ENCODE data around the gene BLMH.
A peak's percentile ranks its signal among the peaks of the same experiment; 100 is the strongest.
"Not testable (repeated sequence)": the region's sequence is repeated elsewhere in the genome, so short reads cannot be mapped to it uniquely, and the experiment has no call there.

The BLMH gene

DNA sequence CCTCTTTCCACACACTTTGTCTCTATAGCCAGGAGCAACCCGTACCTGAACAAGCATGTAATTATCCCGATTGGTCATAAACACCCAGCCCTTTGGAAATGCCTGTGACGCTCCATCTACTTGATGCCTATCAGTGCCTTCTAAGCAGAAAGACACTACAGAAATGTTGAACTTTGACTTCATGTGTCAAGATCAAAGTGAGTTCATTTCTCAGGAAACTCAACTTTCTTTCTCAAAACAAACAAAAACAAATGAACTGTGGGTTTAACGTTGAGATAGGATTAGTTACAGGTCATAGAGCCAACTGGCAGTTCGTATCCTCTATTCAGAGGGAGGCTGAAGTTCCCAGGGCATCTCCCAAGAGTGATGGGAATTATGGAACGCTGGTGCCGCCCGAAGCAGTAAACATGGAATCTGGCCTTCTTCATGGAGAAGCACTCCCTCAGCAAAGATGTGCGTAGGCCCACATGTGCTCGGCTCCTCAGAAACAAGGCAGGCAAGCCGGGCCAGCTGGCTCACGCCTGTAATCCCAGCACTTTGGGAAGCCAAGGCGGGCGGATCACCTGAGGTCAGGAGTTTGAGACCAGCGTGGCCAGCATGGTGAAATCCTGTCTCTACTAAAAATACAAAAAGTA is 65.7 kb downstream of the BLMH start:
- no peak for DNase-seq

DNA sequence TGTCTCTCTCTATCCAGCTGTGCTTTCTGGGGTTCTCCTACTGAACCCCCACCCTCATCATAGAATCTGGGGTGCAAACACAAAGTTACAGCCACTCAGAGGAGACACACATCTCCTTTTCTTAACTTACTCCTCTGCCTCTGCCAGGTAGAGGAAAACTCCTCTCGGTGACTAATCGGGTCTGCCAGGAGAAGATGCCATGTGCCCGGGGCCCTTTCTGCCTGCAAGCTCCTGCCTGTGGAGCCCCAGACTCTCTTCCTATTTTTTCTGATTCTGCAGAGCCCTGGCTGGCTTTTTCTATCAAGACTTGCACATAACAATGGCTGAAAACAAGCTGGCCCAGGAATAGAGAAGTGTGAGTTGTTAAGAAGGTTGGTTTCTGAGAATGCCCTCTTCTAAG is 66.6 kb downstream of the BLMH start:
- DNase-seq, result no peak

- DNase-seq, result no peak
Measured at GRCh38 chr17:30224419-30224960, 67.3 kb downstream of the BLMH start.

DNA sequence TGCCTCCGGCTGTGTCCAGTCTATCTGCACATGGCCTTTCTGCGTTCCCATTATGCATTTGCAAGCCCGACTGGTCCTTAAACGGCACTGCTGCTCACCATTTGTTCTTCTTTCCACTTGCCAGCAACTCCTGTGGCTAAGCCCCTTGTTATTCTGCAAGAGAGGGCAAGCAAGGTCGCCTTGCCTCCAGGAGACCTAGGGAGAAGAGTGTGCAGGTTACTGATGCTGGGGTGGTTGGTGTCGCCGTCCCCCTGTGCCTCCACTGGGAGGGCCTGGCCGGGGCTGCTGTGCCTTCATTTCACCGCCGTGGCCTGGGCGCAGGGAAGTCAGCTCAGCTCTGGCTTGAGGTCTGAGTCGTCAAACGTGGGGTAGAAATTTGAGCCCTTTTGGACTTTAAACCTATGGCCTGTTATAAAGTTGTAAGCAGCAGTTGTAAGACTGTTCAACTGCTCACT is 69.0 kb downstream of the BLMH start:
- DNase-seq, result peak in 1 of 2 experiments; percentile 56

GRCh38 chr17:30222251-30222650 is 69.5 kb downstream of the BLMH start:
- DNase-seq, result no peak

DNA sequence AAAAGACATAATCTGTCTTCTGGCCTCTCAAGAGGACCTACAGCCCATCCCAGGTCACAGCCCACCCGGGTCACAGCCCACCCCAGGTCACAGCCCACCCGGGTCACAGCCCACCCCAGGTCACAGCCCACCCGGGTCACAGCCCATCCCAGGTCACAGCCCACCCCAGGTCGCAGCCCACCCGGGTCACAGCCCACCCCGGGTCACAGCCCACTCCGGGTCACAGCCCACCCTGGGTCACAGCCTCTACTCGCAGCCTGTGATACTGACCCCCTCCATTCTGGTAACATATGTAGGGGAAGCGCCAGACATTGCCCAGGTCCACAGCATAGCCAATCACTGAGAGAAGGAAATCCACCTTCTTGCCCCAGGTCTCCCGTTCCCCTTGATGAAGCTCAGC is 70.4 kb downstream of the BLMH start:
- no peak for DNase-seq

DNA sequence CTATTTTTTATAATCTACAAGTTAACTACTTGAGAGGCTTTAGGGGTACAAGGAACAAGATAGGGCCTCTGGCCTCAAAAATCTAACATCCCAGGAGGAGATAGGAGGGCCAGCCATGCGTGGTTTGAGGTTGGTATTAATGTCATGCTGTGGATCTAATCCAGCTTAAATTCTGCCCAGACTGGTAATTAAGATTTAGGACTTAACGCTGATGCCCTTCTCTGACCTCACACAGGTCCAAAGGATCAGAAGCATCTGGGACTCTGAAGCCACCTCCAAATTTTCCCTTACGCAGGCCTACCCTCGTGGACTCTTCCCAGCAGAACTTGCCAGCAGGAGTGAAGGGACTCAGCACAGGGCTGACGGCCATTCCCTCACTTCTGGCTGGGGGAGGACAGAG is 71.3 kb downstream of the BLMH start:
- DNase-seq, result no peak

DNA sequence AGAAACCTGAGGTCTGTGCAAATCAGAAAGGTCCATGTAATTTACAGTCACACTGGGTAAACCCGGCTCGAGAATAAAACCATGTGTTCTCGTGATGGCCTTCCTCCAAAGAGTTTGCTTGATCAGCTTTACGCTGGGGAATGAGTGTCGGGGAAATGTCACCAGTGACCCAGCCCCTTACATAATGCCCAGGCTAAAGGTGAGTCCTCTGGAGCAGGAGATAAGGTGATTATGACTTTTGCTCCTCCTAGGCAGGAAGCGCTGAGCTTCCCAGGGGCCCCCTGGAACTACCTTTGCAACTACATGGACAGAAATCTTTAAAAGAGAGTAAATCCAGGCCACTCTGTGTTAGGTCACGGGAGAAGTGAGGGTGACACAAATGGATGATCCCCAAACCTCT is 71.9 kb downstream of the BLMH start:
- no peak for DNase-seq

DNA sequence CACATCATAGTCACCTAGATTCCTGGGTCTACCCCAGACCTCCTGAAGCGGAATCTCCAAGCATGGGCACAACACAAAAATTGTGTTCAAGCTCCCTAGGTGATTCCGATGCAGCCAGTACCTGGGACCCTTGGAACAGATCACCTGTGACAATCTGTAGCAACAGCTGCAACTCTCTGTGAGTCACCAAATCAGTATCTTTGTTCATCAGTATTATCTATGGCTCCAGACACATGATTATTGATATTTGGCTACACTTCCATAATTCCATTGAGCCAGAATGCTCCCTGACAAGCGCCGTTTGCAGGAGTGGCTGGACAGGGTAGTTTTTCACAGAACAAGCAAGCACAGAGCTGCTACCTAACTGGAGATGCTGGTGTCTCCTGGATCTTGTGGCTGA is 72.4 kb downstream of the BLMH start:
- DNase-seq, result no peak

- no peak for DNase-seq
Measured at GRCh38 chr17:30218799-30219198, 72.9 kb downstream of the BLMH start.

DNA sequence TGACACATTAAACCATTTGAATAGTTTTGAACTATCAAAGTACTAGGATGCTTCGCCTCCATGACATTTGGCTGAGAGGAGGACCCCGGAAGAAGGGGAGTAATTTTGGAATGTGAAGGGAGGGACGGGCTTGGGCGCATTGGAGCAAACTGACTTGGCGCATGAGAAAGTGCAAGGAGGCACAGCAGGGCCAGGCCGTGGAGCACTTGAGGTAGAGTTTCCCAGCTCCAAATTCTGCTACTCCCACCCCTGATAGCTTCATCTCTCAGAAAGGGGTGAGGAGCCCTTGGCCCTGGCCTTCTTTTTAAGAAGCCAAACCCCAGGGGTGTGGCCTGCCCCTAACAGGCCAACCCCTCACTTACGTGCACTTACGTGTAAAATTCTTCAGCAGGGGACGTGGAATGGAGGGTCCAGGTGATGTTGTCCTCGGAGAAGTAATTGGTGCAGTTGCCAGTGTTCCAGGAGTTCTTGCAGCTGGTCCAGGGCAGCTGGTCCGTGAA is 73.9 kb downstream of the BLMH start:
- no peak for DNase-seq

GRCh38 chr17:30217054-30217453 is 74.7 kb downstream of the BLMH start:
- no peak for DNase-seq

- DNase-seq, result no peak
Measured at GRCh38 chr17:30212750-30213149, 79.0 kb downstream of the BLMH start.

GRCh38 chr17:30211371-30211770 is 80.4 kb downstream of the BLMH start:
- DNase-seq, result no peak

- DNase-seq, result no peak
Measured at GRCh38 chr17:30210901-30211300, 80.8 kb downstream of the BLMH start.

DNA sequence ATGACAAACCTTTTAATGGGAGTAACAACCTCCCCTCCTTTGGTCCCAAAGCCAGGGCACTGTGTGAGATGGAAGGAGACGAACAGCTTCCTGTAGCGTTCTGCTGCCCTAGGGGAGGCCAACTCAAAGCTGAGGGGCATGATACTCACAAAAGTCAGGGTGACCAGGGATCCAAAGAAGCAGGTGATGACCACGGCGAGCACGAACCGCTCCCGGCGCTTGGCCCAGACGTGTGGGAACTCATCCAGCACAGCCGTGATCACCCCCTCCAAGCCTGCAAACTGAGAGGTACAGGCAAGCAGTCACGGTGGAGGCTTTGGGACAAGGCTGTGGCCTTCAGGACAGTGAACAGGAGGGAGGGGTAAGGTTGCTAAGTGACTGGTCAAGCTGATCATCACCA is 81.4 kb downstream of the BLMH start:
- DNase-seq, result no peak

DNA sequence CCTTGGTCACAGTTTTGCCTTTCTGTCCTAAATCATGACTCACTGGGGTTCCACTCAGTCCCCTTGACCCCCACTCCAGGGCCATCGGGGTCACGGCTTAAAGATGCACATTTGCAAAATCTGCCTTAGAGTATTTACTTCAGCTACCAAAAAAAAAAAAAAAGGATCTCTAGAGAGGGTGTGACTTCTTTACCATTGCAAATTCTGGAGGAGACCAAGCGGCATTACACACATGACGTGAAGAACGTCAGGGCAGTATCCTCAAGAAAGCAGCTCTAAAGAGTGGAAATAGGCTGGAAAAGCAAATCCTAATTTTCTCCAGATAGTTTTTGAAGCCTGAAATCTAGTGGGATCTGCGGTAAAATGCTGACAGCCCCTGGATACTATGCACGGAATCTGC is 81.8 kb downstream of the BLMH start:
- DNase-seq, result no peak

- no peak for DNase-seq
Measured at GRCh38 chr17:30208214-30208613, 83.5 kb downstream of the BLMH start.

- no peak for DNase-seq
Measured at GRCh38 chr17:30207655-30208054, 84.1 kb downstream of the BLMH start.

DNA sequence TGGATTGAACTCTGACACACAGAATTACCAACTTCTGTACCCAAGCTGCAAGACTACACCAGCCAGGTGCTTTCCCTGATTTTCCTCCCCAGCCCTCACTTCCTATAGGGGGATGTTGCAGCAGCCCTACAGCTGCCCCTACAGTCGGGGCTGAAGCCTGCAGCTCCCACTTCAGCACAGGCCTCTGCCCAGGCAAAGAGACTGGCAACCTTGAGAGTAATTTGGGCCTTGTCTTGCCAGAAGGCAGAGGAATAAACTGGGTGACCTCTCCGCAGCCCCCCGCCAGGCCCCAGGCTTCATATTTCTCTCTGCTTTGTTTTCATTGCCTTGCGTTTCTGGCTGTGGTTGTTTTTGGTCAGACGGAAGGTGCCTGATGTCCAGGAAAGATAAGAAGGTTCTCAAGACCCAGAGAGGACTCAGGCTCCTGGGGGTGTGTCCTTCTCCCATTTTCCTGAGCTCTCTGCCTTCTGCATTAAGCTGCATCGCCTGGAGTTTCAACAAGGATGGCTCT is 88.2 kb downstream of the BLMH start:
- DNase-seq, result no peak

DNA sequence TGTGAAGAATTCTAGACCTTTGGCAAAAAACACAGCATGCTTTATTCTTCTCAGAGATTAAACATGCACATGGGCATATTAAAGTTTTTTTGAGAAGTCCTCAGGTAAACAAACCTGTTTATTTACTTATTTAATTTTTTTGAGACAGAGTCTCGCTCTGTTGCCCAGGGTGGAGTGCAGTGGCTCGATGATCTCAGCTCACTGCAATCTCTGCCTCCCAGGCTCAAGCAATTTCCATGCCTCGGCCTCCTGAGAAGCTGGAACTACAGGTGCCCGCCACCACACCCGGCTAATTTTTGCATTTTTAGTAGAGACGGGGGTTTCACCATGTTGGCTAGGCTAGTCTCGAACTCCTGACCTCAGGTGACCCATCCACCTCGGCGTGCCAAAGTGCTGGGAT is 91.1 kb downstream of the BLMH start:
- DNase-seq, result not testable (repeated sequence)

DNA sequence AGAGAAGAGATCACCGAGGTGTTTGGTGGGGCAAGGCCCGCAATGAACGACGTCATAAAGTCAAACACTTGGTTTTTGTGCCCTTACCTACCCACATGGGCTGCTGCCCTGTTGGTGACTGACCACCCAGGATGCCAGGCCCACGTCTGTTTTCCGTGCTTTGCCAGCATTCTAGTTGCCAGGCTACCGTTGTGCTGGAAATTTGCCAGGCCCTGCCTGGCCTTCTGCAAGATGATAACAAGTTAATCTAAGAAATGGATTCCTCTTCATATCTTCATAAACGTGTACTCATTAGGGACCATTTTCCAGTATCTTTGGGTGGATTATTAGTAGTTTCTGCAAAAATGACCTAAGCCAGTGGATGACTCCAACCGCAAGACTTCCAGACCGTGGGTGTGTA is 91.6 kb downstream of the BLMH start:
- no peak for DNase-seq

GRCh38 chr17:30199600-30199999 is 92.1 kb downstream of the BLMH start:
- no peak for DNase-seq

Measured in NCI-H526 (cell line).